Astrocyte of the spinal cord (primary cell): ENCODE measurements around the gene FYB1.

Experiments used
- DNase-seq: peaks from one replicate; pipeline ENCODE4 v3.0.0; 2011; ENCODE audit warnings: low read depth, low spot score
- H3K4me3 ChIP-seq: 2 replicates; pipeline ENCODE4 v1.5.1; 2011; ENCODE audit warnings: low read depth, mild to moderate bottlenecking, low read length, moderate library complexity
- in situ Hi-C: cut with HindIII; loops from 2 replicates; pipeline ENCODE4 v1.10.0; 2017; ENCODE audit warnings: low sequenced_read_pairs
- TF ChIP-seq, protein P1 (sequence below): IDR thresholded peaks from 2 replicates; pipeline ENCODE4 v1.5.1; 2012; ENCODE audit warnings: low read depth, mild to moderate bottlenecking, low read length, inconsistent platforms

Gene FYB1, protein sequence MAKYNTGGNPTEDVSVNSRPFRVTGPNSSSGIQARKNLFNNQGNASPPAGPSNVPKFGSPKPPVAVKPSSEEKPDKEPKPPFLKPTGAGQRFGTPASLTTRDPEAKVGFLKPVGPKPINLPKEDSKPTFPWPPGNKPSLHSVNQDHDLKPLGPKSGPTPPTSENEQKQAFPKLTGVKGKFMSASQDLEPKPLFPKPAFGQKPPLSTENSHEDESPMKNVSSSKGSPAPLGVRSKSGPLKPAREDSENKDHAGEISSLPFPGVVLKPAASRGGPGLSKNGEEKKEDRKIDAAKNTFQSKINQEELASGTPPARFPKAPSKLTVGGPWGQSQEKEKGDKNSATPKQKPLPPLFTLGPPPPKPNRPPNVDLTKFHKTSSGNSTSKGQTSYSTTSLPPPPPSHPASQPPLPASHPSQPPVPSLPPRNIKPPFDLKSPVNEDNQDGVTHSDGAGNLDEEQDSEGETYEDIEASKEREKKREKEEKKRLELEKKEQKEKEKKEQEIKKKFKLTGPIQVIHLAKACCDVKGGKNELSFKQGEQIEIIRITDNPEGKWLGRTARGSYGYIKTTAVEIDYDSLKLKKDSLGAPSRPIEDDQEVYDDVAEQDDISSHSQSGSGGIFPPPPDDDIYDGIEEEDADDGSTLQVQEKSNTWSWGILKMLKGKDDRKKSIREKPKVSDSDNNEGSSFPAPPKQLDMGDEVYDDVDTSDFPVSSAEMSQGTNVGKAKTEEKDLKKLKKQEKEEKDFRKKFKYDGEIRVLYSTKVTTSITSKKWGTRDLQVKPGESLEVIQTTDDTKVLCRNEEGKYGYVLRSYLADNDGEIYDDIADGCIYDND

DNA sequence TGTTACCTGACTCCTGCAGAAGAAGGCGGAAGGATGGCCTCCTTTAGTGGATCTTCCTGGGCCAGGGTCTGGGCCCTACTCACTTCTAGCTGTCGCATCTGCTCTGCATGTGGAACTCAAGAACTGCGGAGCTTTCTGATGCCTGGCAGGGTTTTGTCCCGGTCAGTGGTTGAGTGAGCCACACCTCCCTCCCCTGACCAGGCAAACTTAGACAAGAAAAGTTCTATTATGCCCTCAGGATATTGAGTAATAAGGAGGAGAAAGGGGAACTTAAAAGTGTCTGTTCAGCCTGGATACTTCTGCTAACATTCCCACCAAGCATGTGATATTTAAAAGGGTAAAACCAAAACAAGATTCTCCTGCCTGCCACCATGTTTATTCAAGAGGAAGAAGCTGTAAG, at the start of gene FYB1:
FYB1 (minus strand) TSS at position 127 of the 400 bp plus-strand sequence. CDS start 16,603 bp downstream, outside the sequence.
- TF ChIP-seq, protein P1, sequence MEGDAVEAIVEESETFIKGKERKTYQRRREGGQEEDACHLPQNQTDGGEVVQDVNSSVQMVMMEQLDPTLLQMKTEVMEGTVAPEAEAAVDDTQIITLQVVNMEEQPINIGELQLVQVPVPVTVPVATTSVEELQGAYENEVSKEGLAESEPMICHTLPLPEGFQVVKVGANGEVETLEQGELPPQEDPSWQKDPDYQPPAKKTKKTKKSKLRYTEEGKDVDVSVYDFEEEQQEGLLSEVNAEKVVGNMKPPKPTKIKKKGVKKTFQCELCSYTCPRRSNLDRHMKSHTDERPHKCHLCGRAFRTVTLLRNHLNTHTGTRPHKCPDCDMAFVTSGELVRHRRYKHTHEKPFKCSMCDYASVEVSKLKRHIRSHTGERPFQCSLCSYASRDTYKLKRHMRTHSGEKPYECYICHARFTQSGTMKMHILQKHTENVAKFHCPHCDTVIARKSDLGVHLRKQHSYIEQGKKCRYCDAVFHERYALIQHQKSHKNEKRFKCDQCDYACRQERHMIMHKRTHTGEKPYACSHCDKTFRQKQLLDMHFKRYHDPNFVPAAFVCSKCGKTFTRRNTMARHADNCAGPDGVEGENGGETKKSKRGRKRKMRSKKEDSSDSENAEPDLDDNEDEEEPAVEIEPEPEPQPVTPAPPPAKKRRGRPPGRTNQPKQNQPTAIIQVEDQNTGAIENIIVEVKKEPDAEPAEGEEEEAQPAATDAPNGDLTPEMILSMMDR, result no peak
- no peak for DNase-seq

DNA sequence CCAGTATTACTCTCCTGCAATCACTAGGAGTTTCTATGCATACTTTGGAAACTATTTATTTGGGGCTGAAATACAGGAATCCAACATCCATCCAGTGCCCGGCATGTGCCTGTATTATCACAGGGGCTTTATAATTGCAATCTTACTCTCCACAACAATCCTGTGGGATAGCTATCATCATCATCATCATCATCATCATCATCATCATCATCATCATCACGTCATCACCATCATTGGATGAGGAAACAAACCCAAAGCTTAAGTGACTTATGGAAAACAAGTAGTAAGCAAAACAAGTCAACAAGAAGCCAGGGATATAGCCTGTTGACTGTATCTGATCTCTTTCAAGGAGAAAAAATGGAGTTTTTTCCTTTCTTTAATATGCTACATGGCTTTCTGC, 47.8 kb upstream of the FYB1 start:
- TF ChIP-seq, protein P1, result no peak
- in situ Hi-C loops, result no loop called here
- no peak for DNase-seq
- no peak overlapping the region for H3K4me3 ChIP-seq

More for the DNA sequence above, at the start of gene FYB1:
- H3K4me3 ChIP-seq, result no peak within 1 kb of the TSS
- in situ Hi-C loops, result no loop called here

DNA sequence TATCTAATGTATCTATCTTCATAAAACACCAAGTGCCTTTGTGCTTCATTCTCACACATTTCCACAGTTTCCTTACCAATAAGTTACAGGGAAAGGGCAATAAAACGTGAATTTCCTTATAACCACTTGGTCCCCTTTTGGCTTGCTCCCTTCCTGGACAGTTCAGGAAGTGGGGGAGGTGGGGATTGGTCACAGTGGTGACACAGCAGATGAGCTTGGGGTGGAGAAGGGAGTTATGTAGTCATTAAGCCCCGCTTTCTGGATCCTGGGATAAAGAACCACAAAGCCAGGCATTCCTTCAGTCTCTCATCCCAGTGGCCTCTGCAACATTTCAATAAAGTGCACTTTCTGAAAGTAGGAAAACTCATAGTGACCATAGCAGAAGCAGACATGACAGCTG, 47.1 kb upstream of the FYB1 start:
- TF ChIP-seq, protein P1, result no peak
- DNase-seq, result no peak
- in situ Hi-C loops, result no loop called here
- H3K4me3 ChIP-seq, result no peak overlapping the region

DNA sequence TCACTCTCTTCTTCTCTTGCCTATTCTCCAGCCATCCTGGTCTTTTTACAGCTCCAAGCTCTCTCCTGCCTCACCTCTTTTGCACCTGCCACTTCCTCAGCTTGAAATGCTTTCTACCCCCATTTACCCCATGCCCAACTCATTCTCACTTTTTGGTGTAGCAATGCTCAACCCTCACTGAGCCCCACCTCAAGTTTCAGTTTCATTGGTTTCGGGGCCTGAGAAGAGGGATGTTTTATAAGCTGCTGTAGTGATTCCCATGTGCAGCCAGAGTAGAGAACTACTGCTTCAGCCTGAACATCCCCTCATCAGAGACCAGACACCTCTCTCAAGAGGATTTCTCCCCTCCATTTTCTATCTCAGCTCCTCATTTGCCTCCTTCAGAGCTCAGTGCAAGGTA, 45.2 kb upstream of the FYB1 start:
- no peak for DNase-seq
- TF ChIP-seq, protein P1, result no peak
- H3K4me3 ChIP-seq, result no peak overlapping the region
- in situ Hi-C loops, result no loop called here

DNA sequence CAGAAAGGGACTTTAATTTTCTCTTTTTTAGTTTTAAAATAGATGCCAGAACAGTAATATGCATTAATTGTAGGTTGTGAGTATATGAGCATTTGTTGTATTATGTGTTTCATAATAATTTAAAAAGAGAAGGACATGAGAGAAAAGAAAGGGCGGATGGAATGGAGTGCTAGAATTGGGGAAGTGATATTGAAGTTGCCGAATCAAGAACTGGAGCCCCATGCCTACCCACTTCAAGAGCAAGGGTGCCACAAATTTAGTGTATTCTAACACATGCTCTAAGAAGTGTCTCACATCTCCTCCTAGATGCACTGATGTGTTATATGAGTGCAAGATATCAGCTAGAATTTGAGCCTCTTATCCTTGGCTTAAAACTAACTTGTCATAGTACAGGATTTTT, 43.6 kb upstream of the FYB1 start:
- DNase-seq, result no peak
- TF ChIP-seq, protein P1, result no peak
- no peak overlapping the region for H3K4me3 ChIP-seq
- in situ Hi-C loops, result no loop called here

DNA sequence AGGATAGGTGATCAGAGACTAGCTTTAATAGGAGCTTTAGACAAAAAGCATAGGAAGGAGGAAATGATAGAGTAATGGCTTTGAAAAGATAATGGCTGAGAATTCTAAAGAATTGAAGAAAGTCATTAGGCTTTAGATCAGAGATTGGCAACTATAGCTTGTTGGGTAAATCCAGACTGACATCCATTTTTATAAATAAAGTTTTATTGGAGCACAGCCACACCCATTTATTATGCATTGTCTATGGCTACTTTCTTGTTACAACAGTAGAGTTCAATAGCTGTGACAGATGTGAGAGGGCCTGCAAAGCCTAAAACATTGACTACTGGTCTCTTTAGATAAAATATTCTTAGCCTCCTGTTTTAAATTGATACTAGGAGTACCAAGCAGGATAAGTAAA, 40.7 kb upstream of the FYB1 start:
- in situ Hi-C loops, result no loop called here
- TF ChIP-seq, protein P1, result no peak
- no peak overlapping the region for H3K4me3 ChIP-seq
- DNase-seq, result no peak
